CD4-positive, alpha-beta T cell treated with Interleukin-15 for 1 hour (primary cell): ENCODE data around the gene GPER1.
"Not testable (repeated sequence)": the region's sequence is repeated elsewhere in the genome, so short reads cannot be mapped to it uniquely, and the experiment has no call there.

Source experiments
- DNase-seq: peaks from one replicate; pipeline ENCODE4 v3.0.0-alpha.2; 2020

GPER1 gene

DNA sequence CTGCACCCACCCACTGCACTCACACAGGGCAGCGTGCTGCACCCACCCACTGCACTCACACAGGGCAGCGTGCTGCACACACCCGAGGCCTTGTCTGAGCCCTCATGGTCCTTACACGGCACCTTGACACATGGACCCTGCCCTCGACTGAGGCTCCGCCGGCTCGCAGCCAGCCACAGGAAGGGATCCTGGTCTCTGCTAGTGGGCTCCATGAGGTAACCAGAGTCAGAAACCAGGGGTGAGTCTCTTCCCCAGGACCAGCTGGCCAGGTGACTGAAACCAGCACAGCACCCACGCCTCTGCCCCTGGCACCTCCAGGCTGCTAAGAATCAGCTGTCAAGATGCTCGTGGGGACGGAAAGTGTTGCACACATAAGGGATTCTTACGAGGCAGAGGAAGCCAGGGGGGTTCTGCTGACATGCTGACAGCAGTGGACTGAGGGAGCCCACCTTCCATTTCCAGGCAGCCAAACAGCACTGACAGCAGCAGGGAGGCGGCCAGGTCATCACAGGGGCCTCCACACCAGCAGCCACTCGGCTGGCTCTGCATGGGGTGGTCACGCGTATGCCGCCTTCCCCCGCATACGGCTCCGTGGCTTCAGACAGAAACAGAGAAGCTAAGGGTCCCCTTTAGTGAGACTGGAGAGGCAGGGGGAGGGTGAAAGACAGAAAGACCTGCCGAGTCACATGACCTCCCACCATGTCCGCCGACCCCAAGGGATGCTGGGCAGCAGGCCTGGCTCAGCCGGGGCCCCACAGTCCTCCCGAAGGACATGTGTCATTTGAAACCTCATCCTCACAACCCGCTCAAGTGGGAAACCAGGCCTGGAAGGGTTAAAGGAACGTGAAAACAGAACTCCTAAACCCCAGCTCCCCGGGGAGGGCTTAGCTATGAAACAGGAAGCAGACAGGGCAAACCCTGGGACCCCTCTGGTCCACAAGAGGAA is 34.2 kb downstream of the GPER1 start:
- no peak for DNase-seq

GRCh38 chr7:1122832-1123501 is 35.1 kb downstream of the GPER1 start:
- no peak for DNase-seq

DNA sequence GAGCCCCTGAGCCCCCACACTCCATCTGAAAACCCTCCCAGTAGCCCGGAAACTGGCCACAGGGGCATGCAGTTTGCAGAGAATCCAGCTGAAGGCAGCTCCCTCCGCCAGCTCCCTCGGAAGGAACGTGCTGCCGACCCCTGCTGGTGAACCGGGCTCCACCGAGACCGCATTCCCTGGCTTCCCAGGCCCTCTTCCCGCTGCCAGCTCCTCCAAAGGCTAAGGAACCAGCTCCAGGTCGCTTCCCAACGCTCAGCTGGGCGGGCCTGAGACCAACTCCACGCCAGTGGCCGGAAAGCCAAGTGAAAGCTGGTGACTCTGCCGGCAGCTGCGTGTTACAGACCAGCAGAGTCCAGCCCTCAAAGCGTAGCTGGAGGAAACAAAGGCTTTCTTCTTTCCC is 35.8 kb downstream of the GPER1 start:
- no peak for DNase-seq

DNA sequence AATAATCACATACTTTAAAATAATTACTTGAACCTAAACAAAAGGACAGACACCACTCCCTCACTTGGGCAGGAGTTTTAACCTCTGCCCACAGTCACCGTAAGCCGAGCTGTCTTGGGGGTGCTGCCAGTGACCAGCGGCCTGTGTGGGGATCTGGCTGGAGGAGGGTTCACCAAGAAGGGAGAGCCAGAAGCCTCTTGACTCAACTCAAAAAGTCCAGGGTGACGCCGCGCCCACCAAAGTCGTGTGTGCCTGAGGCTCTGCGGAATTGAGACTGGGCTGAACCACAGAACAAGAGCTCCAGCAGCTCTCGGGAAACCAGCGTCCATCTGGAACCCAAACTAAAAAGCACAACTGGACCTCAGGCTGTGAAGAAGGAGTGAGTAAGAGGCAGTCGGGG is 36.3 kb downstream of the GPER1 start:
- no peak for DNase-seq

DNA sequence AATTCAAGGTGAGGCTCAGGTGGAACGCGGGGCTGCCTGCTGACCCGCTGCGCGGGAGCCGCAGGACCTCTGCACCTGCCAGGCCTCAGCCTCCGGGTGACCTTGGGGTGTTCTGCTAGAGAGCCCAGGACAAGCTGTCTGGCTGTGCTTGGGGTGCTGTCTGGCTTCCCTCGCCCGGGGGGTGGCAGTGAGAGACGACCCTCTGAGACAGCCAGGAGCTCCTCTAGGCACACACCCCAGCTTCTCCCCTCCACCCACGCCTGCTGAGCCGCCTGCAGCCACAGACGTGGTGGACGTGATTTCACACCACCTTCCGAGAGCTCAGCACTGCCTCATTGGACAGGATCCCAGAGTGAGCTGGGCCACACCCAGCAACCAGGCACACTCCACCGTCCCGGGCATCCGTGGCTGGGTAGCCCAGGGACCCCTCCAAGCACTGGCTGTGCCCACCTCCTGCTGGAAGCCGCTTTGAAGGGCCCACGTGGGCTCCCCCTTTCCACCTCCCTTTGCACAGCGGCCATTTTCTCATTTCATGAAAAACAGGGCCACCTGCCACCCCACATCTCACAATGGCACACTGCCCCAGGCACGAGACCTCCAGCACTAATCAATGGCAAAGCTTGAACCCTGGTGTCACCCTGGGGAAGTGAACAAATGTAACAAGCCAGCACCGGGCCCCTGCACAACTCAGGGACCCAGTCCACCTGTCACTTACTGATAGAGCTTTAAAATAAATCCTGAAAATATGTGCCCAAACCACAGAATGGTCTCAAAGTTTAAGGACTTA is 37.1 kb downstream of the GPER1 start:
- DNase-seq = no peak

- no peak for DNase-seq
These were observed 37.7 kb downstream of the GPER1 start for GRCh38 chr7:1125603-1125969.

DNA sequence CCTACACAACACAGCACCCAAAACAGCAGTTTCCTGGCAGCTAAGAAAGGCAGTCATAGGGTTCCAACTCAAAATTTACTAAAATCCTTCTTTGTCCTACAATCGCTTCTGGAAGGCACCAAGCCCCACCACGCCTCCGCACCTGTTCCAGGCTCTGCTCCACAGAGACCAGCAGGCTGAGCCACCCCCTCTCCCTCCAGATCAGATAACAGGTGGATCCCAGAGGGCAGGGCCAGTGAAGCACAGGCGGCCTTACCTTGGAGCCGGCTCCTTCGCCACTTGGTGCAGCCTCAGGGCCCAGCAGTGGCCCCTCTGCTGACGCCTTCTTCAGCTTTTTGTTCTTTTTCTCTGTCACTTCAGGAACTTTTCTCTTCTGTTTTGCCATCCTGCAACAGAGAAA is 39.1 kb downstream of the GPER1 start:
- no peak for DNase-seq

- no peak for DNase-seq
These were observed 41.5 kb downstream of the GPER1 start for GRCh38 chr7:1129431-1129830.

GRCh38 chr7:1130021-1130990 is 42.4 kb downstream of the GPER1 start:
- DNase-seq = no peak

DNA sequence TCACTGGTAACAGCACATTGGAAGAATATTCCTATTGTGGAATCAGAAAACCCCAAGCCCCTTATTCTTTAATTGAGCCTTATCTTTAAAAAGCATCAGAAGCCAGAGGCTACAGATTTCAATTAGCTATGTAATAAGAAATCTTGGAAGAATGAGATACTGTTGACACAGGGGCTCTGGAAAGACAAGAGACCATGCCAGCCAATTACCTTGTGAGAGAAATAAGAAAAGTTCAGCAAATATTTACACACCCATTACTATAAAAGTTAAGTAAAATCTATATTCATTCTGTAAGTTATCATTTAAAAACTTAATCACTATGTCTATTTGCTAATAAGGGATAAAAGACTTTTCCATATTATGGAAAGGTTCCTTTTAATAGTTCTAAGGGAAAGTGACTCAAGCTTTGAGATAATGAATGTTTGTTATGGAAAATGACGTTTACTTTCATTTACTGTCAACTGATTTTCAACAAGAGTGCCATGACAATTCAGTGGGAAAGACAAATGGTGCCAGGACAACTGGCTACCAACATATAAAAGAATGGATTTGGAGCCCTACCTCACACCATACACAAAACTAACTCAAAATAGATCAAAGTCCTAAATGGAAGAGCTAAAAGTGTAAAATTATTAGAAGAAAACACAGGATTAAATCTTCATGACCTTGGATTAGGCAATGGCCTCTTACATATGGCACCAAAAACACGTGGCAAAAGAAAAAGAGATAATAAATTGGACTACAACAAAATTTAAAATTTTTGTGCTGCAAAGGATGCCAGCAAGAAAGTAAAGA is 43.8 kb downstream of the GPER1 start:
- no peak for DNase-seq

GRCh38 chr7:1134951-1135350 is 47.0 kb downstream of the GPER1 start:
- no peak for DNase-seq

DNA sequence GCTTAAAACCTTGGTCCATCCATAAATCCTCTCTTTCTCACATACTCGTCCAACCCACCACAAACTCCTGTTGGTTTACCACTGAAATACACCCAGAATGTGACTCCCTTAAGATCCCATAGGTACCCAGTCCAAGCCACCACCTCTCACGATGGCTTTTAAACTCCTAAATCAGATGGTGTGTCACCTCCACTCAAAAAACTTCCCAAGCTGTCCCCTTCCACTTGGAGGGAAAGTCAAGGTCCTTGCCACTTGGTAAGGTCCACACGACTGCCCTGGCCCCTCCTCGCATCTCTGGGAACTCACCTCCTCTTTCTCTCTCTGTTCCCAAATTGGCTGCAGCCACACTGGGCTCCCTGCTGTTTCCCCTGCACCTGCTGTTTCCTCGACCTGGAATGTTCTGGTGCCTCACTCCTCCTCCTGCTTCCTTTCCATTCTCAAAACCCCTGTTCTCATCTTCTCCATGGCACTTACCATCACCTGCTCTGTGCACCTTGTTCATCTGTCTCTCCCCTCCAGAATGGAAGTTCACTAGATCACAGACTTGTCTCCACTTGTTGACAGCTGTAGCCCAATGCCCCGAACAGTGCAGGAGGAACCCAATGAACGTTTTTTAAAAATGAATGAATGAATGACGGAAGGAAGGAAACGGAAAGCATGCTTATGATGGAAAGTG is 49.1 kb downstream of the GPER1 start:
- DNase-seq = no peak

- no peak for DNase-seq
These were observed 49.7 kb downstream of the GPER1 start for GRCh38 chr7:1137517-1138167.

DNA sequence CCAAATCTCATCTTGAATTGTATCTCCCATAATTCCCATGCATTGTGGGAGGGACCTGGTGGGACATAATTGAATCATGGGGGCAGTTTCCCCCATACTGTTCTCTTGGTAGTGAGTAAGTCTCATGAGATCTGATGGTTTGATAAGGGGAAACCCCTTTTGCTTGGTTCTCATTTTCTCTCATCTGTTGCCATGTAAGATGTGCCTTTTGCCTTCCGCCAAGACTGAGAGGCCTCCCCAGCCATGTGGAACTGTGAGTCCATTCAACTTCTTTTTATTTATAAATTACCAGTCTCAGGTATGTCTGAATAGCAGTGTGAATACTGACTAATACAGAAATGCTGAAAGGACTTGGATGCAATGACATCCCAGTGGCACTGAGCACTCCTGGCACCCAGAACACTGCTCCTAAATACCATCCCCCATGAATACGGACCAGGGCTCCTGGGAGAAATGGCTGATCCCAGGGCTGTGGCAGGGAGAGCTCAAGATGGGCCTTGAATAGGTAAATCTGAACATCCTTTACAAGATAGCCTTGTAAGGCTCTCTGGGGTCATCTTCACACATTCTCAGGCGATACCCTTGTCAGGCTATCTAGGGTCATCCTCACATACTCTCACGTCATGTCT is 52.7 kb downstream of the GPER1 start:
- DNase-seq = peak; percentile 34

DNA sequence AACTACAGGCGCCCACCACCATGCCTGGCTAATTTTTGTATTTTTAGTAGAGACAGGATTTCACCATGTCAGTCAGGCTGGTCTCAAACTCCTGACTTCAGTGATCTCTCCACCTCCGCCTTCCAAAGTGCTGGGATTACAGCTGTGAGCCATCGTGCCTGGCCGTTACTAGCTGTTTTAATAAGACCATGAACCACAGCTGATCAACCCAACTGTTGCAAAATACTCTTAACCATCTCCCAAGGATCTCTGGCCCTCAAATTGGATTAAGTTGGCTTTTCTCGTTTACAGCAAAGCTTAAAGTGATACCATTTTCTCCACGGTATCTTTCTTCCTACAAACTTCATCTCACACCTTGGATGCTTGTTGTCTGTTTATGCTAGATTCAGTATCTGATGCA is 53.7 kb downstream of the GPER1 start:
- no peak for DNase-seq

- DNase-seq = no peak
These were observed 54.2 kb downstream of the GPER1 start for GRCh38 chr7:1142051-1142635.

GRCh38 chr7:1143031-1143430 is 55.1 kb downstream of the GPER1 start:
- not testable (repeated sequence) for DNase-seq
